ENCODE data around the gene CD69. TPM values are rescaled to one million over a fixed set of nuclear protein-coding genes. Genes with fewer than 3 reads are reported as not detected.

The CD69 gene
- total RNA-seq, 3 donors from 2014 or later (not counting 1 experiment from before 2014, with no cell fraction given) = 739 to 1,541 (median 990) TPM

DNA sequence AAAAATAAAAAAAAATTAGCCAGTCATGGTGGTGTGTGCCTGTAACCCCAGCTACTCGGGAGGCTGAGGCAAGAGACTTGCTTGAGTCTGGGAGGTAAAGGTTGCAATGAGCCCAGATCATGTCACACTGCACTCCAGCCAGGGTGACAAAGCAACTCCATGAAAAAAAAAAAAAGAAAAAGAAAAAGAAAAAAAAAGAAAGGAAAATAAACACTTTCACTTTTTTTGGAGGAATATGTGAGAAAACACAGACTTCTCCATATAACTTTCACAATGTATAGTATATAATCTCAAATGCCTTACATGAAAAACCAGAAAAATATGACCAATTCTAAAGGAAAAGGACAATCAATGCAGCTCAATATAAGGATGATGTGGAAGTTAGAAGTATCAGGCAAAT lies 36.7 kb downstream of the CD69 start:
- no peaks in the 10 kb centered on the region for H3K4me1 Mint-ChIP-seq
- H3K4me3 Mint-ChIP-seq = no peak overlapping the region
- no peaks in the 10 kb centered on the region for H3K36me3 Mint-ChIP-seq
- H3K27ac Mint-ChIP-seq = no peak overlapping the region
- no peaks in the 10 kb centered on the region for H3K9me3 Mint-ChIP-seq
- Histone ChIP-seq H3K27me3 (ENCODE audit: control insufficient read depth, insufficient read depth, low read length) (peaks cover 2% of the 10 kb centered on the region), H3K9me3 (ENCODE audit: control insufficient read depth, insufficient read depth, low read length) (no peaks in the 10 kb centered on the region), H3K4me3 (ENCODE audit: low read length) (no peak overlapping the region), H3K36me3 (ENCODE audit: control insufficient read depth, insufficient read depth, low read length) (no peaks in the 10 kb centered on the region), H3K27ac (ENCODE audit: low read length) (no peak overlapping the region), H3K4me1 (ENCODE audit: control insufficient read depth, insufficient read depth, low read length) (no peaks in the 10 kb centered on the region)
- intact Hi-C loops (cut with micrococcal nuclease) = no loop called here
- WGBS (ENCODE audit: insufficient coverage) = 82% methylated on average over 1 of the region's 1 CpG
- TF ChIP-seq, protein P1, sequence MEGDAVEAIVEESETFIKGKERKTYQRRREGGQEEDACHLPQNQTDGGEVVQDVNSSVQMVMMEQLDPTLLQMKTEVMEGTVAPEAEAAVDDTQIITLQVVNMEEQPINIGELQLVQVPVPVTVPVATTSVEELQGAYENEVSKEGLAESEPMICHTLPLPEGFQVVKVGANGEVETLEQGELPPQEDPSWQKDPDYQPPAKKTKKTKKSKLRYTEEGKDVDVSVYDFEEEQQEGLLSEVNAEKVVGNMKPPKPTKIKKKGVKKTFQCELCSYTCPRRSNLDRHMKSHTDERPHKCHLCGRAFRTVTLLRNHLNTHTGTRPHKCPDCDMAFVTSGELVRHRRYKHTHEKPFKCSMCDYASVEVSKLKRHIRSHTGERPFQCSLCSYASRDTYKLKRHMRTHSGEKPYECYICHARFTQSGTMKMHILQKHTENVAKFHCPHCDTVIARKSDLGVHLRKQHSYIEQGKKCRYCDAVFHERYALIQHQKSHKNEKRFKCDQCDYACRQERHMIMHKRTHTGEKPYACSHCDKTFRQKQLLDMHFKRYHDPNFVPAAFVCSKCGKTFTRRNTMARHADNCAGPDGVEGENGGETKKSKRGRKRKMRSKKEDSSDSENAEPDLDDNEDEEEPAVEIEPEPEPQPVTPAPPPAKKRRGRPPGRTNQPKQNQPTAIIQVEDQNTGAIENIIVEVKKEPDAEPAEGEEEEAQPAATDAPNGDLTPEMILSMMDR (IDR thresholded peaks at IDR 0.05) = no peak
- no peak for DNase-seq
- no peak for ATAC-seq
- peaks cover 16 to 29% of the 10 kb centered on the region in 2 donors for H3K27me3 Mint-ChIP-seq (ENCODE audit: low read depth in 2 of 2)

DNA sequence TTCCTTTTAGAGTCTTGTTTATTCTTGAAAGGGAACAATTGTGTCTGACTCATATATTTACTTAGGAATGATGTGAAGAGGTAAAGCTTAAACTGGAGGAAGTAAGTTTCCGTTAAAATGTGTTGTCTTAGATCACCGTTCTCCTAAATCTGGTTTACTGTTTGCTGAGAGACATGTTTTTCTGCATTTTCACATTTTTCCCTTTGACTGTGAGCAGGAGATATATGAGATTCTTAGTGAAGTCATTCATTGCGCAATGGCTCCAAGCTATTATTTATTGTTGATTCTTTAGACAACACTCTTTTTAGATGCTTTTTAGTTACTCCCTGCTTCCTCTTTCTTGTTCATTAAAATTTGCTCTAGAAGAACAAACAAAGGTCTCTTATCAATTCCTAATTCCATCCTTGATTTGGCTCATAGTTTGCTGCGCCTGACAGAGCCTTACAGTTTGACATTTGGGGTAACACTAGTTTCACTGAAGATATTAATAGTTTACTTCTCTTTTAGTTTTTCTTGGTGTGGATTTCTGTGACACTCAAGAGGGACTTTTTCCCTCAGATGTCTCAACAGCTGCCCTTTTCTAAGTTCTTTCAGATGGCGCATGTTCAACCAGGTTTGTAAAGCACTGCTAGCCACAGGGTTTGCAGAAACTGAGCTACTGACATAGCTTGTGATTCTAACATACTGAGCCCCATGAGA lies 39.2 kb downstream of the CD69 start:
- Histone ChIP-seq H3K4me1 (ENCODE audit: control insufficient read depth, insufficient read depth, low read length) (no peaks in the 10 kb centered on the region), H3K9me3 (ENCODE audit: control insufficient read depth, insufficient read depth, low read length) (no peaks in the 10 kb centered on the region), H3K4me3 (ENCODE audit: low read length) (no peak overlapping the region), H3K36me3 (ENCODE audit: control insufficient read depth, insufficient read depth, low read length) (no peaks in the 10 kb centered on the region), H3K27me3 (ENCODE audit: control insufficient read depth, insufficient read depth, low read length) (peaks cover 2% of the 10 kb centered on the region), H3K27ac (ENCODE audit: low read length) (peak overlapping the region; percentile 68)
- 57% methylated on average over 5 of the region's 5 CpGs for WGBS (ENCODE audit: insufficient coverage)
- intact Hi-C loops (cut with micrococcal nuclease) = no loop called here
- no peak for DNase-seq
- H3K36me3 Mint-ChIP-seq = no peaks in the 10 kb centered on the region
- TF ChIP-seq, protein P1 (IDR thresholded peaks at IDR 0.05) = no peak
- no peak overlapping the region for H3K27ac Mint-ChIP-seq
- H3K4me1 Mint-ChIP-seq = no peaks in the 10 kb centered on the region
- H3K9me3 Mint-ChIP-seq = no peaks in the 10 kb centered on the region
- peaks cover 16 to 29% of the 10 kb centered on the region in 2 donors for H3K27me3 Mint-ChIP-seq (ENCODE audit: low read depth in 2 of 2)
- no peak for ATAC-seq
- H3K4me3 Mint-ChIP-seq = no peak overlapping the region

DNA sequence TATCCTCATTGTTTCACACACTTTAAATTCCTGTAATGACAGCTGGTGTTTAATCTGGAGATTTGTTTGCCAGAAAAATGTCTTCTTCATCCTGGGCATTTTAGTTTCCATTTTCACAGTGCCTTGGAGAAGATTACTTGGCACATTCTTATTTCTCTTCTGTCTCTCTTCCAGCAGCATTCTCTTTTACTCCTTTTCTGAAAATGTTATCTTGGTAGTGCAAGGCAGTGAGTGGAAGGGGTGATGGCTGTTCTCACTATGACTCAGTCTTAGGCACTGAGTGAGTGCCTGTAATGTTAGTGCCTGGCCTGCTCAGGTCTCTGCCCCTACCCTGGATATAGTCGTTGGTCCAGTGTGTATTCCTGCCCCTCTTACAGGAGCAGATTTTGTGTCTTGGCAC lies 40.9 kb downstream of the CD69 start:
- Histone ChIP-seq H3K36me3 (ENCODE audit: control insufficient read depth, insufficient read depth, low read length) (no peaks in the 10 kb centered on the region), H3K4me1 (ENCODE audit: control insufficient read depth, insufficient read depth, low read length) (no peaks in the 10 kb centered on the region), H3K27me3 (ENCODE audit: control insufficient read depth, insufficient read depth, low read length) (peaks cover 2% of the 10 kb centered on the region), H3K4me3 (ENCODE audit: low read length) (no peak overlapping the region), H3K9me3 (ENCODE audit: control insufficient read depth, insufficient read depth, low read length) (no peaks in the 10 kb centered on the region), H3K27ac (ENCODE audit: low read length) (no peak overlapping the region)
- WGBS (ENCODE audit: insufficient coverage) = 90% methylated on average over 1 of the region's 1 CpG
- H3K36me3 Mint-ChIP-seq = no peaks in the 10 kb centered on the region
- DNase-seq = no peak
- ATAC-seq = no peak
- peaks cover 16 to 29% of the 10 kb centered on the region in 2 donors for H3K27me3 Mint-ChIP-seq (ENCODE audit: low read depth in 2 of 2)
- H3K4me3 Mint-ChIP-seq = no peak overlapping the region
- H3K4me1 Mint-ChIP-seq = no peaks in the 10 kb centered on the region
- TF ChIP-seq, protein P1 (IDR thresholded peaks at IDR 0.05) = no peak
- intact Hi-C loops (cut with micrococcal nuclease) = no loop called here
- no peaks in the 10 kb centered on the region for H3K9me3 Mint-ChIP-seq
- no peak overlapping the region for H3K27ac Mint-ChIP-seq

DNA sequence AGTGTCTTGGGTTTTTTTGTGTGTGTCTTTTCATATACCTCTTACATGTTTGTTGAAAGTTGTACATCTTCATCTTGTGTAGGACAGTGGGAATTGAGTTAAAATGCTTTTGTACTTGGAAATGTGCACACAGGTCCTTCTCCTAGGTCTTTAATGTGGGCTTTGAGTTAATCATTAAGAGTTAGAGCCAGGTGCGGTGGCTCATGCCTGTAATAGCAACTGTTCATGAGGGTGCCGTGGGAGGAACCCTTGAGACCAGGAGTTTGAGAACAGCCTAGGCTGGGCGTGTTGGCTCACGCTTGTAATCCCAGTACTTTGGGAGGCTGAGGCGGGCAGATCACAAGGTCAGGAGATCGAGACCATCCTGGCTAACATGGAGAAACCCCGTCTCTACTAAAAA lies 41.7 kb downstream of the CD69 start:
- intact Hi-C loops (cut with micrococcal nuclease) = no loop called here
- 87% methylated on average over 7 of the region's 7 CpGs for WGBS (ENCODE audit: insufficient coverage)
- no peak overlapping the region for H3K4me3 ChIP-seq (ENCODE audit: low read length)

More for the DNA sequence above, 41.7 kb downstream of the CD69 start:
- Histone ChIP-seq H3K9me3 (ENCODE audit: control insufficient read depth, insufficient read depth, low read length) (no peaks in the 10 kb centered on the region), H3K27me3 (ENCODE audit: control insufficient read depth, insufficient read depth, low read length) (peaks cover 2% of the 10 kb centered on the region), H3K36me3 (ENCODE audit: control insufficient read depth, insufficient read depth, low read length) (no peaks in the 10 kb centered on the region), H3K4me1 (ENCODE audit: control insufficient read depth, insufficient read depth, low read length) (no peaks in the 10 kb centered on the region), H3K27ac (ENCODE audit: low read length) (no peak overlapping the region)
- ATAC-seq (no peak), DNase-seq (no peak)
- Mint-ChIP-seq H3K27ac (no peak overlapping the region), H3K36me3 (no peaks in the 10 kb centered on the region), H3K27me3 (ENCODE audit: low read depth in 2 of 2) (peaks cover 16 to 29% of the 10 kb centered on the region in 2 donors), H3K4me1 (no peaks in the 10 kb centered on the region), H3K4me3 (no peak overlapping the region), H3K9me3 (no peaks in the 10 kb centered on the region)
- TF ChIP-seq, protein P1 (IDR thresholded peaks at IDR 0.05) = no peak
